ENCODE data around the gene OOEP. TPM values are rescaled to one million over a fixed set of nuclear protein-coding genes. Genes with fewer than 3 reads are reported as not detected.
"Not testable (repeated sequence)": the region's sequence is repeated elsewhere in the genome, so short reads cannot be mapped to it uniquely, and the experiment has no call there.

OOEP gene
- total RNA-seq, 1 experiment from 2014 or later, result 1.1 TPM

- DNase-seq (ENCODE audit: low spot score); H3K27me3 Mint-ChIP-seq (ENCODE audit: low read depth); H3K9me3 Mint-ChIP-seq; H3K4me3 Mint-ChIP-seq; CTCF ChIA-PET; H3K36me3 Mint-ChIP-seq; ATAC-seq; POLR2A ChIA-PET; H3K4me1 Mint-ChIP-seq; H3K27ac Mint-ChIP-seq: not testable (repeated sequence)
Measured at GRCh38 chr6:73381531-73381930, 11.8 kb upstream of the OOEP start.

GRCh38 chr6:73377225-73377624 is 7.5 kb upstream of the OOEP start:
- no peak overlapping the region for H3K27ac Mint-ChIP-seq
- DNase-seq (ENCODE audit: low spot score) (no peak), ATAC-seq (no peak)
- H3K36me3 Mint-ChIP-seq, result no peaks in the 10 kb centered on the region
- POLR2A ChIA-PET, result interaction anchor here (0.9 kb wide), 1 partner anchor 11 kb away, joined by 3 read pairs; no protein-coding TSS in a partner anchor
- no peaks in the 10 kb centered on the region for H3K27me3 Mint-ChIP-seq (ENCODE audit: low read depth)
- CTCF ChIA-PET, result interaction anchor here (1.5 to 2.0 kb wide), 2 partner anchors 12 to 16 kb away, joined by 5 to 8 read pairs; no protein-coding TSS in a partner anchor
- TF ChIP-seq E2F4 (CRISPR knock-in tag; IDR thresholded peaks at IDR 0.05; ENCODE audit: borderline replicate concordance, low read depth), result no peak
- TF ChIP-seq ERG (CRISPR knock-in tag; IDR thresholded peaks at IDR 0.05), result no peak
- TF ChIP-seq IRF1 (CRISPR knock-in tag; IDR thresholded peaks at IDR 0.05), result no peak
- TF ChIP-seq ZSCAN18 (CRISPR knock-in tag; IDR thresholded peaks at IDR 0.05), result no peak
- no peak for TF ChIP-seq ATF3 (CRISPR knock-in tag; conservative IDR thresholded peaks at IDR 0.05)
- TF ChIP-seq ZNF423 (CRISPR knock-in tag; IDR thresholded peaks at IDR 0.05), result no peak
- no peak for TF ChIP-seq STAT6 (CRISPR knock-in tag; conservative IDR thresholded peaks at IDR 0.05; ENCODE audit: low read depth)
- no peak for TF ChIP-seq ZNF532 (CRISPR knock-in tag; IDR thresholded peaks at IDR 0.05; ENCODE audit: borderline replicate concordance)
- no peak for TF ChIP-seq ZBTB21 (CRISPR knock-in tag; IDR thresholded peaks at IDR 0.05; ENCODE audit: borderline replicate concordance)
- TF ChIP-seq ESRRA (CRISPR knock-in tag; IDR thresholded peaks at IDR 0.05; ENCODE audit: borderline replicate concordance), result no peak
- TF ChIP-seq TEAD1 (CRISPR knock-in tag; IDR thresholded peaks at IDR 0.05), result no peak
- H3K4me1 Mint-ChIP-seq, result no peaks in the 10 kb centered on the region
- no peak overlapping the region for H3K4me3 Mint-ChIP-seq
- H3K9me3 Mint-ChIP-seq, result peaks cover 6% of the 10 kb centered on the region; the same call in 1 of the 2 replicates

Data from WTC11 (cell line).